VCaP (cell line): Measurements from ENCODE around the gene OBP2B.

Experiments
- H3K27ac ChIP-seq: fragments of 450-650 bp; 2 replicates; pipeline ENCODE4 v1.5.1; 2017
- TF ChIP-seq, protein P1 (sequence below): fragments of 450-650 bp; conservative IDR thresholded peaks from 2 replicates; pipeline ENCODE4 v1.5.1; 2017; ENCODE audit warnings: mild to moderate bottlenecking, moderate library complexity

The OBP2B gene

DNA sequence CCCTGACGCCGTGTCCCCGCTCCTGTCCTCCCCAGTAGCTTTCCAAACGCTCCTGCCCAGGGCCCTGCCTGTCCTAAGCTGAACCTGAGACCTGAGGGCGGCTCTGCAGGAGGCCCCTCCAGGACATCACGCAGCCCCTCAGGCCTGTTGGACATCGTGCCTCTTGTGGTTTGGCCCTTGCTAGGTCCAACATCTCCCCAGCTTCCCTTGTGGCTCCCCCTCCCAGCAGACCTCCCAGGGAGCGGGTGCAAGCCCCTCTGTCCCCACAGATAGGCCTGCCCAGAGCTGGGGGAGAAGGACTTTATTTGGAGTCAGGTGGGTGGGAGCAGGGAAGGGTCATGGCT, 4.1 kb downstream of the OBP2B start:
- no peak overlapping the region for H3K27ac ChIP-seq
- TF ChIP-seq, protein P1, sequence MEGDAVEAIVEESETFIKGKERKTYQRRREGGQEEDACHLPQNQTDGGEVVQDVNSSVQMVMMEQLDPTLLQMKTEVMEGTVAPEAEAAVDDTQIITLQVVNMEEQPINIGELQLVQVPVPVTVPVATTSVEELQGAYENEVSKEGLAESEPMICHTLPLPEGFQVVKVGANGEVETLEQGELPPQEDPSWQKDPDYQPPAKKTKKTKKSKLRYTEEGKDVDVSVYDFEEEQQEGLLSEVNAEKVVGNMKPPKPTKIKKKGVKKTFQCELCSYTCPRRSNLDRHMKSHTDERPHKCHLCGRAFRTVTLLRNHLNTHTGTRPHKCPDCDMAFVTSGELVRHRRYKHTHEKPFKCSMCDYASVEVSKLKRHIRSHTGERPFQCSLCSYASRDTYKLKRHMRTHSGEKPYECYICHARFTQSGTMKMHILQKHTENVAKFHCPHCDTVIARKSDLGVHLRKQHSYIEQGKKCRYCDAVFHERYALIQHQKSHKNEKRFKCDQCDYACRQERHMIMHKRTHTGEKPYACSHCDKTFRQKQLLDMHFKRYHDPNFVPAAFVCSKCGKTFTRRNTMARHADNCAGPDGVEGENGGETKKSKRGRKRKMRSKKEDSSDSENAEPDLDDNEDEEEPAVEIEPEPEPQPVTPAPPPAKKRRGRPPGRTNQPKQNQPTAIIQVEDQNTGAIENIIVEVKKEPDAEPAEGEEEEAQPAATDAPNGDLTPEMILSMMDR, result no peak

DNA sequence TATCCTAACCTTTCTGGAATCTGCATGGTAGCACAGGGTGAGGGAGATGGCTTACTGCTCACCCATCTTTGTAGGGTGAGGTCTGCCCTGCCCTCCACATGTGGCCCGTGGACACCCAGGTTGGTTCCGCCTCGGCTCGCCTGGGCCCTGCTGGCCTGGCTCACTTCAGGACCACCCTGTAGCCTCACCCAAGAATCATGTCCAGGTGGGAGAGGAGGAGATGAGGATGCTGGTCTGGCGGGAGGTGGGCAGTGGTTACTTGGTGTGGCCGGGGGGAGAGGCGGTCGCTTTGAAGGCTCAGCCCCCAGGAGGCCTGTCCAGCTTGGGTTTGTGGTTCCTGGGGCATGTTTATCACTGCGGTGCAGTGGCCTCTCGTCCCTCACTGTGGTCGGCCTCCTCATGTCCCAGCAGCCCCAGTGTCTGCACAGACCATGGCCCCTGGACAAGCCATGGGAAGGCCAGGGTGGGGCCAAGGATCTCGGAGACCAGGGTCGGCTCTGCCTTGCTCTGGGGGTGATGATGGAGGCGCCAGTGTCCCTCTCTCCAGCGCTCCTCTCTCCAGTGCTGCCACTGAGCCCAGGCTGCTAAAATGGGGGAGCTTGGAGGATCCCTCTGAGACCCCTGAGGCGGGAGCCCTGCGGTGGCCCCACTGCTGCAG, 4.6 kb downstream of the OBP2B start:
- TF ChIP-seq, protein P1, result no peak
- H3K27ac ChIP-seq, result no peak overlapping the region

DNA sequence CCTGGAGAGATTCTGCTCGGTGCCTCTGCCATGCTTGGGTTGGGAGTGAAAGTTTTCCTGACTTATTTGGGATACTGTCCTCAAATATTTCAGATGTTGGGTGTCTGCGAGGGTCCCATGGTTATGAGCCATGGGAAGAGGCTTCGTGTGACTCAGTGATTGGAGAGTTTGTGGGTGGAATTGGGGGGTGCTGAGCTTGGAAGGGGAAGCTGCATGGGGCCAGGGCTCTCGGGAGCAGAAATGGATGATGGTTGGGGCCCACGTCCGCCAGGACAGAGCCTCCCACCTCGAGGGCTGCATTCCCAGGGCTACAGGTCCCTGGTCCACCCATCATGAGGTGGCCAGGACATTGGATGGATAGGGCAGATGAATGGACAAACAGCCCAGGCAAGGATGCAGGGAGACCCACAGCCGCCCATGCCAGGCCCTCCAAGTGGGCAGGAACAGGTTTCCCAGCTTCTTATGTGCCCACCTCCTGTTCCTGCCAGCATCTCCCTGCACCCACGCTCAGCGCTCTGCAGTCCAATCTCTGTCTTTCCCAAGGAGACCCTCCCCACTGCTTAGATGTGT, 5.5 kb downstream of the OBP2B start:
- TF ChIP-seq, protein P1, result no peak
- H3K27ac ChIP-seq, result no peak overlapping the region

DNA sequence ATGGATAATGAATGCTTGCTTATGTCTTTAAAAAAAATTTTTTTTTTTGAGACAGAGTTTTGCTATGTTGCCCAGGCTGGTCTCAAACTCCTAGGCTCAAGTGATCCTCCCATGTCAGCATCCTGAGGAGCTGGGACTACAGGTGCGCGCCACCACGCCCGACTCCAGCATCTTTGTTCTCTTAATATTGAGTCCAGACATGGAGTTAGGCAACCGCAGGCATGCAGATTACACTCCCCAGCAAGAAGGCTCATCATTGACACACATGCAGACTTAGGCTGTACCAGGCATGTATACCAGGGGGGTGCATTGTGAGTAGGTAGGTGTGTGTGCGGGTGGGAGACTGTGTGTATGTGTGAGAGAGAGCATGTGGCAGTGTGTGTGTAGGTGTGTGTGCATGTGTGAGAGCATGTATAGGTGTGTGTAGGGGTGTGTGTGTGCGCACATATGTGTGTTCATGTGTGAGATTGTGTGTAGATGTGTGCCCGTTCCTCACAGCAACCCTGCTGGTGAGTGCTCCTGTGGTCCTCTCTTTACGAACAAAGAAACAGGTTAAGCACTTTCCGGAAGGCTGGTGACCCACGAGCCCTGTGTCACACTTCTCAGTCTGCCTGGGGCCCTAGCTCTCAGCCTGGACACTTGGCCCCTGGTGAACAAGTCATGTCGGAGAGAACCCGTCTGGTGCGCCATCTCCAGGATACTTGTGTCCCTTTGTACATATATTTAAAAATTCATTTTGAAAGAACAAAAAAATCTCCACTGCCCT, 6.2 kb downstream of the OBP2B start:
- TF ChIP-seq, protein P1, result no peak
- H3K27ac ChIP-seq, result no peak overlapping the region

DNA sequence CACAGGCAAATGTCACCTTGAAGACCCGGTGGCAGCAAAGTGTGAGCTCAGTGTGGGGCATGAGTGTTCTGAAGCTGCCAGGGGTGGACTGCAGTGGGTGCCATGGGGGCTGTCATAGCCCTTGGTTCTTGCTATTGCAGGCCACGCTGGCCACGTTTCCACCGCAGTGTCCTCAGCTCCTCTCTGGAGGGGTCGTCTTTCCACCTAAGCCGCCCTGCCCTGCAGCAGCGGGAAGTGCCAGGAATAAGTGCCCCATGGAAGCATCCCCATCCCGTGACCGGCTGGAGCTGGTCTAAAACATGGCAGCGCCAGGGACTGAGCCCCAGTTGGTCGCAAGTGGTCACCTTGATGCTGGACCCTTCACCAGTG, 6.9 kb downstream of the OBP2B start:
- TF ChIP-seq, protein P1, result no peak
- H3K27ac ChIP-seq, result no peak overlapping the region

DNA sequence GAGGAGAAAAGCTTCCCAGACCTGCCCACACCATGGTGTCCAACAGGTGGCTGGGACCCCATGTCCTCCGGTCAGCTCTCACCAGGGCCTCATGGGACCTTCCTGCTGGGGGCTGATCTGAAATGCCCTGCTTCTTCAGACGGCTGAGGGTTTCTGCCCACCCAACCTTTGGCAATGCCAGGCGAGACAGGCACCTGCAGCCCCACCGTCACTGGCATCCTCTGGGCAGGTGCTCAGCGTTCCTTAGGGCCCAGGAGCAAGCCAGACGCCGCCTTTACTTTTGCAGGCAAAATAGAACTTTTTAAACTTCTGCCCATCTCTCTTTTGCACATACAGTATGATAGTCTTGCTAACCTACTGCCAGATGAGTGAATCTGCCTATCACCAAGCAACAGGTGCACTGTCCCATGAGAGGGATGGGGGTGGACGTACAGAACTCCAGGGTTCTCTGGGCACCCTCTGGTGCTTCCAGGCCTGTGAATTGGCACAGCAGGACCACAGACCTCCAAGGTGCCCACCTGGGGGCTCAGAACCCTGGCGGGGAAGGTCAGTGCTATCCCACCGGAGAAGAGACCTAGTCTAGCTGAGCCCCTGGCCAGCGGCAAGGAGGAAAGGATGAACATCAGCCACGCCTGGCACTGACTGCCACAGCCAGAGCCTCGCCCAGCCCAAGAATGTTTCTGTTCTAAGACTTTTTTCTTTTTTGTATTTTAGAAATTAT, 7.5 kb downstream of the OBP2B start:
- H3K27ac ChIP-seq, result no peak overlapping the region
- TF ChIP-seq, protein P1, result no peak

DNA sequence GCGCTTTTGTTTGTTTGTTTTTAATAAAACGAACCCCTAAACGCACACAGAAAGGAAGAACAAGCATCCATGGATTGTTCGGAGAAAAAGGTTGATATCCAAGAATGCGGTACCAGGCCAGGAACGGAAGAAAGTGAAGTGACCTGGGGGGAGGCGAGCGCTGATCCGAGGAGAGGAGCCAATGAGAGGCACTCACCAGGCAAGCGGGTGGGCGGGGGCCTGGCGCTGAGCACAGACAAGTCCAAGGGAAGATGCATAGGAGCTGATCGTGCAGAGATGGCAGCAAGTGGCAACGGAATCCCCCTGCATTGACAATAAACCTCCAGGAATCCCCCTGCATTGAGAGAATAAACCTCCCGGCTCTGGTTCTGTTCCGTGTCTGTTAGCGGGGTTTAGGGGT, 8.4 kb downstream of the OBP2B start:
- TF ChIP-seq, protein P1, result no peak
- H3K27ac ChIP-seq, result no peak overlapping the region
